ENCODE measurements around the gene NAIP.

GRCh38 chr5:71013575-71013974 is 11.6 kb downstream of the NAIP start:
- no peak for TF ChIP-seq CTCF (conservative IDR thresholded peaks at IDR 0.05 in 1 of 2, IDR thresholded peaks at IDR 0.05 in 1 of 2; ENCODE audit: low read depth in 1 of 2, low read length in 2 of 2)
- TF ChIP-seq EZH2 (IDR thresholded peaks at IDR 0.05; ENCODE audit: low read length, missing control alignments): no peak
